WTC11 (cell line): Measurements from ENCODE around the gene ARRB2. TPM values are rescaled to one million over a fixed set of nuclear protein-coding genes. Genes with fewer than 3 reads are reported as not detected.
A peak's percentile ranks its signal among the peaks of the same experiment; 100 is the strongest.

Experiments
- ATAC-seq: fragments of 200-7000 bp; cut with Tn5 transposase; 2 replicates; pipeline ENCODE4 v1.10.0; 2021; ENCODE audit warnings: mild to moderate bottlenecking, moderate library complexity
- CTCF ChIA-PET: fragments of 300-600 bp; sonication (Branson Sonifier 250); formaldehyde crosslinking; loops from one replicate; lab custom pipeline; 2021; ENCODE audit warnings: antibody characterized with exemption; lab: Charles Lee
- POLR2A ChIA-PET: fragments of 350-600 bp; sonication (Branson Sonifier 250); formaldehyde crosslinking; loops from one replicate; lab custom pipeline; 2021; ENCODE audit warnings: antibody characterized with exemption; lab: Charles Lee
- DNase-seq: peaks from one replicate; pipeline ENCODE4 v3.0.0; 2021; ENCODE audit warnings: low spot score
- H3K27ac Mint-ChIP-seq: 2 replicates; pipeline ENCODE4 v1.8.0; 2021; ENCODE audit warnings: mixed read lengths
- H3K27me3 Mint-ChIP-seq: 2 replicates; pipeline ENCODE4 v1.8.0; 2021; ENCODE audit warnings: low read depth, mild to moderate bottlenecking, moderate library complexity, mixed read lengths
- H3K36me3 Mint-ChIP-seq: 2 replicates; pipeline ENCODE4 v1.8.0; 2021; ENCODE audit warnings: mixed read lengths
- H3K4me1 Mint-ChIP-seq: 2 replicates; pipeline ENCODE4 v1.8.0; 2022; ENCODE audit warnings: mixed read lengths
- H3K4me3 Mint-ChIP-seq: 2 replicates; pipeline ENCODE4 v1.8.0; 2021; ENCODE audit warnings: mild to moderate bottlenecking, moderate library complexity, mixed read lengths
- H3K9me3 Mint-ChIP-seq: 2 replicates; pipeline ENCODE4 v1.8.0; 2021; ENCODE audit warnings: mixed read lengths
- CDX4 ChIP-seq: fragments of 250-450 bp; sonication (Bioruptor Pico); IDR thresholded peaks from 2 replicates; pipeline ENCODE4 v1.9.0; 2021; ENCODE audit warnings: moderate library complexity, mild to moderate bottlenecking, inconsistent platforms, borderline replicate concordance
- ETV6 ChIP-seq: sonication (generic); formaldehyde crosslinking; IDR thresholded peaks from 2 replicates; pipeline ENCODE4 v1.8.1; 2022; ENCODE audit warnings: mild to moderate bottlenecking, missing genetic modification reagents
- FOXJ3 ChIP-seq: sonication (generic); formaldehyde crosslinking; IDR thresholded peaks from 2 replicates; pipeline ENCODE4 v1.9.0; 2021; ENCODE audit warnings: missing genetic modification reagents, mild to moderate bottlenecking, borderline replicate concordance
- FOXP4 ChIP-seq: sonication (generic); formaldehyde crosslinking; IDR thresholded peaks from 2 replicates; pipeline ENCODE4 v1.8.0; 2022; ENCODE audit warnings: mild to moderate bottlenecking, missing genetic modification reagents
- GRHL2 ChIP-seq: fragments of 250-450 bp; sonication (Bioruptor Pico); IDR thresholded peaks from 2 replicates; pipeline ENCODE4 v1.8.0; 2022; ENCODE audit warnings: mild to moderate bottlenecking, moderate library complexity; ENCODE audit not compliant: insufficient replicate concordance, severe bottlenecking
- HMGXB4 ChIP-seq: sonication (generic); formaldehyde crosslinking; IDR thresholded peaks from 2 replicates; pipeline ENCODE4 v1.8.1; 2023; ENCODE audit warnings: mild to moderate bottlenecking, moderate library complexity, missing genetic modification reagents
- KAT7 ChIP-seq: sonication (generic); formaldehyde crosslinking; IDR thresholded peaks from 2 replicates; pipeline ENCODE4 v1.8.1; 2023; ENCODE audit warnings: missing genetic modification reagents, mild to moderate bottlenecking, borderline replicate concordance
- NFATC4 ChIP-seq: fragments of 250-450 bp; sonication (Bioruptor Pico); IDR thresholded peaks from 2 replicates; pipeline ENCODE4 v1.9.0; 2021; ENCODE audit warnings: mild to moderate bottlenecking
- NFE2L1 ChIP-seq: sonication (generic); formaldehyde crosslinking; IDR thresholded peaks from 2 replicates; pipeline ENCODE4 v1.8.1; 2023; ENCODE audit warnings: missing genetic modification reagents
- NFYB ChIP-seq: sonication (generic); formaldehyde crosslinking; conservative IDR thresholded peaks from 2 replicates; pipeline ENCODE4 v1.8.0; 2022; ENCODE audit warnings: low read depth, missing genetic modification reagents
- PRDM15 ChIP-seq: sonication (generic); formaldehyde crosslinking; IDR thresholded peaks from 2 replicates; pipeline ENCODE4 v1.8.0; 2022; ENCODE audit warnings: missing genetic modification reagents
- SMAD4 ChIP-seq: sonication (generic); formaldehyde crosslinking; IDR thresholded peaks from 2 replicates; pipeline ENCODE4 v1.8.0; 2022; ENCODE audit warnings: mild to moderate bottlenecking, missing genetic modification reagents
- SOX15 ChIP-seq: fragments of 250-450 bp; sonication (Bioruptor Pico); IDR thresholded peaks from 2 replicates; pipeline ENCODE4 v1.9.0; 2021; ENCODE audit warnings: mild to moderate bottlenecking
- SP1 ChIP-seq: sonication (generic); formaldehyde crosslinking; conservative IDR thresholded peaks from 2 replicates; pipeline ENCODE4 v1.8.1; 2022; ENCODE audit warnings: missing genetic modification reagents
- STAT6 ChIP-seq: sonication (generic); formaldehyde crosslinking; conservative IDR thresholded peaks from 2 replicates; pipeline ENCODE4 v1.8.1; 2023; ENCODE audit warnings: mild to moderate bottlenecking, low read depth, missing genetic modification reagents, moderate library complexity
- USF2 ChIP-seq: sonication (generic); formaldehyde crosslinking; IDR thresholded peaks from 2 replicates; pipeline ENCODE4 v1.8.1; 2023; ENCODE audit warnings: mild to moderate bottlenecking, missing genetic modification reagents, moderate library complexity
- ZBTB21 ChIP-seq: sonication (generic); formaldehyde crosslinking; IDR thresholded peaks from 2 replicates; pipeline ENCODE4 v1.8.1; 2023; ENCODE audit warnings: mild to moderate bottlenecking, missing genetic modification reagents, borderline replicate concordance
- ZNF138 ChIP-seq: sonication (generic); formaldehyde crosslinking; conservative IDR thresholded peaks from 2 replicates; pipeline ENCODE4 v1.8.1; 2022; ENCODE audit warnings: mild to moderate bottlenecking, moderate library complexity, missing genetic modification reagents
- ZNF219 ChIP-seq: sonication (generic); formaldehyde crosslinking; IDR thresholded peaks from 2 replicates; pipeline ENCODE4 v1.8.0; 2023; ENCODE audit warnings: missing genetic modification reagents, mild to moderate bottlenecking, borderline replicate concordance
- ZNF263 ChIP-seq: sonication (generic); formaldehyde crosslinking; IDR thresholded peaks from 2 replicates; pipeline ENCODE4 v1.8.1; 2022; ENCODE audit warnings: low read depth, mild to moderate bottlenecking, moderate library complexity, missing genetic modification reagents
- ZNF416 ChIP-seq: fragments of 250-450 bp; sonication (Bioruptor Pico); IDR thresholded peaks from 2 replicates; pipeline ENCODE4 v1.9.0; 2021; ENCODE audit warnings: mild to moderate bottlenecking, inconsistent platforms
- ZNF423 ChIP-seq: fragments of 250-450 bp; sonication (Bioruptor Pico); IDR thresholded peaks from 2 replicates; pipeline ENCODE4 v2.1.2; 2022; ENCODE audit warnings: mild to moderate bottlenecking, moderate library complexity
- total RNA-seq: library from RNA; stranded (reverse); gene quantifications from 3 replicates; pipeline ENCODE4 v1.2.3, GENCODE V29; 2021
- TF ChIP-seq, protein P1 (sequence below): sonication (generic); formaldehyde crosslinking; IDR thresholded peaks from 2 replicates; pipeline ENCODE4 v1.8.0; 2023; ENCODE audit warnings: mild to moderate bottlenecking, missing genetic modification reagents

The ARRB2 gene
- total RNA-seq, 1 experiment from 2014 or later: 87.8 TPM

GRCh38 chr17:4718276-4718675 is 7.8 kb downstream of the ARRB2 start:
- DNase-seq: no peak
- Mint-ChIP-seq H3K36me3 (peaks cover 27% of the 10 kb centered on the region), H3K27ac (no peak overlapping the region), H3K4me3 (no peak overlapping the region), H3K4me1 (no peaks in the 10 kb centered on the region), H3K27me3 (no peaks in the 10 kb centered on the region; the same call in 1 of the 2 replicates), H3K9me3 (no peaks in the 10 kb centered on the region)
- ChIA-PET CTCF (no interaction called here), POLR2A (no interaction called here)
- no peak for TF ChIP-seq FOXP4 (CRISPR knock-in tag)
- no peak for TF ChIP-seq NFE2L1 (CRISPR knock-in tag)
- TF ChIP-seq ZNF416 (CRISPR knock-in tag): no peak
- no peak for TF ChIP-seq HMGXB4 (CRISPR knock-in tag)
- no peak for TF ChIP-seq ZNF219
- TF ChIP-seq ETV6 (CRISPR knock-in tag): no peak
- TF ChIP-seq FOXJ3: no peak
- TF ChIP-seq ZNF263 (CRISPR knock-in tag): no peak
- TF ChIP-seq NFATC4 (CRISPR knock-in tag): no peak
- TF ChIP-seq ZBTB21: no peak
- TF ChIP-seq GRHL2: no peak
- TF ChIP-seq, protein P1, sequence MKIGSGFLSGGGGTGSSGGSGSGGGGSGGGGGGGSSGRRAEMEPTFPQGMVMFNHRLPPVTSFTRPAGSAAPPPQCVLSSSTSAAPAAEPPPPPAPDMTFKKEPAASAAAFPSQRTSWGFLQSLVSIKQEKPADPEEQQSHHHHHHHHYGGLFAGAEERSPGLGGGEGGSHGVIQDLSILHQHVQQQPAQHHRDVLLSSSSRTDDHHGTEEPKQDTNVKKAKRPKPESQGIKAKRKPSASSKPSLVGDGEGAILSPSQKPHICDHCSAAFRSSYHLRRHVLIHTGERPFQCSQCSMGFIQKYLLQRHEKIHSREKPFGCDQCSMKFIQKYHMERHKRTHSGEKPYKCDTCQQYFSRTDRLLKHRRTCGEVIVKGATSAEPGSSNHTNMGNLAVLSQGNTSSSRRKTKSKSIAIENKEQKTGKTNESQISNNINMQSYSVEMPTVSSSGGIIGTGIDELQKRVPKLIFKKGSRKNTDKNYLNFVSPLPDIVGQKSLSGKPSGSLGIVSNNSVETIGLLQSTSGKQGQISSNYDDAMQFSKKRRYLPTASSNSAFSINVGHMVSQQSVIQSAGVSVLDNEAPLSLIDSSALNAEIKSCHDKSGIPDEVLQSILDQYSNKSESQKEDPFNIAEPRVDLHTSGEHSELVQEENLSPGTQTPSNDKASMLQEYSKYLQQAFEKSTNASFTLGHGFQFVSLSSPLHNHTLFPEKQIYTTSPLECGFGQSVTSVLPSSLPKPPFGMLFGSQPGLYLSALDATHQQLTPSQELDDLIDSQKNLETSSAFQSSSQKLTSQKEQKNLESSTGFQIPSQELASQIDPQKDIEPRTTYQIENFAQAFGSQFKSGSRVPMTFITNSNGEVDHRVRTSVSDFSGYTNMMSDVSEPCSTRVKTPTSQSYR (CRISPR knock-in tag): no peak
- TF ChIP-seq SMAD4 (CRISPR knock-in tag): no peak
- TF ChIP-seq CDX4 (CRISPR knock-in tag): no peak
- no peak for TF ChIP-seq KAT7 (CRISPR knock-in tag)
- TF ChIP-seq PRDM15: no peak
- ATAC-seq: no peak

- CTCF ChIA-PET: no interaction called here
- H3K4me1 Mint-ChIP-seq: no peaks in the 10 kb centered on the region
- POLR2A ChIA-PET: no interaction called here
- H3K9me3 Mint-ChIP-seq: no peaks in the 10 kb centered on the region
- H3K36me3 Mint-ChIP-seq: peaks cover 27% of the 10 kb centered on the region
- no peaks in the 10 kb centered on the region; the same call in 1 of the 2 replicates for H3K27me3 Mint-ChIP-seq
- DNase-seq (no peak), ATAC-seq (no peak)
- no peak overlapping the region for H3K4me3 Mint-ChIP-seq
- peak overlapping the region; percentile 34; the same call in 1 of the 2 replicates for H3K27ac Mint-ChIP-seq
- TF ChIP-seq ZNF423 (CRISPR knock-in tag): no peak
- no peak for TF ChIP-seq SOX15 (CRISPR knock-in tag)
- TF ChIP-seq STAT6 (CRISPR knock-in tag): no peak
- no peak for TF ChIP-seq SP1
- no peak for TF ChIP-seq ZNF138
- no peak for TF ChIP-seq NFYB (CRISPR knock-in tag)
- TF ChIP-seq USF2 (CRISPR knock-in tag): no peak
- TF ChIP-seq SMAD4 (CRISPR knock-in tag): no peak
Measured at GRCh38 chr17:4719146-4719545, 8.7 kb downstream of the ARRB2 start.
